Tibial nerve (tissue), 4 donors: Measurements from ENCODE around the gene AKAP7. TPM values are rescaled to one million over a fixed set of nuclear protein-coding genes. Genes with fewer than 3 reads are reported as not detected.

Experiments used
- DNase-seq, 2 donors: peaks; one replicate each; pipeline ENCODE4 v3.0.0-alpha.2; 2019; ENCODE audit warnings: low spot score in 2 of 2
- H3K27ac ChIP-seq, 4 donors: fragments of 200-600 bp; sonication (generic) in 3 of 4; one replicate each; pipeline ENCODE4 v1.5.1; 2017 to 2019; ENCODE audit warnings: mild to moderate bottlenecking in 1 of 4
- H3K27me3 ChIP-seq, 2 donors: fragments of 200-600 bp; sonication (generic) in 1 of 2; one replicate each; pipeline versions ENCODE4 v1.5.1 to v1.6.0; 2017 to 2019
- H3K36me3 ChIP-seq, 3 donors: fragments of 200-600 bp; sonication (generic); one replicate each; pipeline ENCODE4 v1.5.1; 2018 to 2019
- H3K4me1 ChIP-seq, 4 donors: fragments of 200-600 bp; sonication (generic) in 3 of 4; one replicate each; pipeline ENCODE4 v1.5.1; 2017 to 2019
- H3K4me3 ChIP-seq, 4 donors: fragments of 200-600 bp; sonication (generic) in 3 of 4; one replicate each; pipeline ENCODE4 v1.5.1; 2017 to 2019; ENCODE audit warnings: mild to moderate bottlenecking in 1 of 4, moderate library complexity in 1 of 4
- H3K9me3 ChIP-seq, 4 donors: fragments of 200-600 bp; sonication (generic) in 3 of 4; one replicate each; pipeline ENCODE4 v1.5.1; 2017 to 2019
- CTCF ChIP-seq, 5 experiments: fragments of 200-600 bp in 3 of 5; fragments of 450-650 bp in 2 of 5; sonication (generic) in 3 of 5; IDR thresholded peaks; one replicate each; pipeline ENCODE4 v1.5.1; 2016 to 2019; ENCODE audit warnings: antibody characterized with exemption in 5 of 5, mild to moderate bottlenecking in 3 of 5, moderate library complexity in 2 of 5
- EP300 ChIP-seq, 2 donors: sonication (generic); formaldehyde crosslinking; IDR thresholded peaks; one replicate each; pipeline ENCODE4 v1.6.1; 2017; ENCODE audit warnings: antibody characterized with exemption in 2 of 2, mild to moderate bottlenecking in 1 of 2
- POLR2A ChIP-seq, 2 donors: fragments of 450-650 bp; IDR thresholded peaks; one replicate each; pipeline ENCODE4 v1.6.1; 2017; ENCODE audit warnings: antibody characterized with exemption in 2 of 2, mild to moderate bottlenecking in 2 of 2, moderate library complexity in 2 of 2
- WGBS, 2 donors: methylation state at CpG; one replicate each; pipeline ENCODE4 v1.1.5; 2018; 5-methylcytosine and 5-hydroxymethylcytosine counted together
- total RNA-seq, 4 donors: library from RNA; depleted of rRNA; stranded (reverse); fragments of >200 nt; gene quantifications; one replicate each; pipeline ENCODE4 v1.1.0, GENCODE V29; 2016

AKAP7 gene
- total RNA-seq, 4 donors from 2014 or later, result 5.1 to 39.1 (median 11.8) TPM

DNA sequence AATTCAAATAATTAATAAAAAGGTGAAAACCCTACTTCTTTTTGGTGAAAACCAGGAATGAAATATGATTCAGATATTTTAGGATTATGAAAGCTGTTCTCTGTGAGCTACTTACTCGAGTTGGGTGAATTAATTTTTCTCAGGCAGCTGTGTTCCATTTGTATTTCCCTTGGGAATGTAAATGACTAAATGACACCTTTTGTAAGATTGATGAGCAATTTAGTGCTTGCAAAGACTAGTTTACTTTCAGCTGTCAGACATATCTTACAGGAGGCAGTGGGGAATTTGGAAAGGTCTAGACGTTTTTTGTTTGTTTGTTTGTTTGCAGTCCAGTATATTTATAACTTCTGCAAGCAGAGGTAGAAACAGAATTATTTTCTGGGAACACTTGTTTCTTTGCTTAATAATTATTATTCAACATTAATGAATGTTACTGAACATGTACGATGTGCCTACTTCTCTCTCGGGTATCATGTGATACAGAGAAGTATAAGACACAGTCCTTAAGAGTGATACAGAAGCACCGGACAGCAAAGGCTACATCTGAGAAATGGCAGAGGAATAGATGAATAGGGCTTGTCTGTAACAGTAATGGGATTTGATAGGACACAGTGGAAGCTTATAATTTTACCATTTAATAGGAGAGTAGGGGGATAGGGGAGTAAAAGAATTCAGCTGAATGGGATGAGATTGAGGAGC lies 91.3 kb downstream of the AKAP7 start:
- WGBS, 2 donors, result 82 to 87% methylated on average over 5 of the region's 5 CpGs
- no peaks in the 10 kb centered on the region for H3K4me1 ChIP-seq
- no peak overlapping the region for H3K27ac ChIP-seq
- H3K4me3 ChIP-seq, result no peak overlapping the region
- no peak for DNase-seq
- peaks cover 0 to 20% (median 0%) of the 10 kb centered on the region in 3 donors for H3K36me3 ChIP-seq
- H3K9me3 ChIP-seq, result peaks cover 0 to 5% (median 0%) of the 10 kb centered on the region in 4 donors
- TF ChIP-seq POLR2A (IDR thresholded peaks at IDR 0.05) (no peak), EP300 (IDR thresholded peaks at IDR 0.05) (no peak), CTCF (IDR thresholded peaks at IDR 0.05) (no peak)
- H3K27me3 ChIP-seq, result no peaks in the 10 kb centered on the region

DNA sequence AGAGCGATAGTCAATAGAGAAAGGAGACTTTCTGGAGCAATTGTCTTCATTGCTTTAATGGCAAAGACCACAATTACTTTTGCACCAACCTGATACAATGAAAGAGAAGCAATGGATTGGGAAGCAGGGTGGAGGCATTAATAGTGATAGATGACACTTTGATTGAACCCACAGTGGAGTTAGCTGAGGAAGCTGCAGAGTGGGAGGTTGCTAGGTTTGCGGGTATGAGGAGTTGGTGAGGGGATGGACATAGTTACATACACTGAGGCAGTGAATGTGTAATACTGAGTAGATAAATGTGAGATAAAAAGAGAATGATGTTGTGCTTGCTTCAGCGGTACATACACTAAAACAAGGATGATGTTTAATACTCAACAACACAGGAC lies 91.9 kb downstream of the AKAP7 start:
- TF ChIP-seq POLR2A (IDR thresholded peaks at IDR 0.05), result no peak
- TF ChIP-seq CTCF (IDR thresholded peaks at IDR 0.05), result no peak
- no peak for TF ChIP-seq EP300 (IDR thresholded peaks at IDR 0.05)
- 93 to 97% methylated on average over 3 of the region's 3 CpGs for WGBS, 2 donors
- DNase-seq, result no peak
- no peak overlapping the region for H3K4me3 ChIP-seq
- H3K27ac ChIP-seq, result no peak overlapping the region
- H3K9me3 ChIP-seq, result peaks cover 0 to 5% (median 0%) of the 10 kb centered on the region in 4 donors
- H3K27me3 ChIP-seq, result no peaks in the 10 kb centered on the region
- H3K36me3 ChIP-seq, result peaks cover 0 to 15% (median 0%) of the 10 kb centered on the region in 3 donors
- H3K4me1 ChIP-seq, result no peaks in the 10 kb centered on the region

DNA sequence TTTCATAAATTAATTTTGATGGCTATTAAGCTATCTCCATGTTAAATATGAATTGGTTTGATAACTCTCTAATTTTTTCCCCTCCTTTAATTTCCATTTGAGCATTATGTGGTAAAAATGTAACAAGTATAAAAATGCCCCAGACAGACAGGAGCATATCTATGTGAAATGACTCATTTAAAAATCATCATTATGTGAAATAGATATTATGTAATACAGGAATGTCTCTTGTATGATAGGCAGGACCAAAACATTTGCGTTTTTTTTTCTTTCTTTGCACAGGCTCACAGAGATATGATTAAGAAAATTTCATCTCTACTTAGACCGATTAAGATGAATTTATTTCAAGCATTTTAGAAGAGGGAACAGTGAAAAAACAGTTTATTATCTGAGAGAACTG lies 95.8 kb downstream of the AKAP7 start:
- no peaks in the 10 kb centered on the region for H3K4me1 ChIP-seq
- H3K27me3 ChIP-seq, result no peaks in the 10 kb centered on the region
- TF ChIP-seq POLR2A (IDR thresholded peaks at IDR 0.05), result no peak
- TF ChIP-seq CTCF (IDR thresholded peaks at IDR 0.05), result no peak
- no peak for TF ChIP-seq EP300 (IDR thresholded peaks at IDR 0.05)
- no peak overlapping the region for H3K27ac ChIP-seq
- WGBS, 2 donors, result 90 to 98% methylated on average over 2 of the region's 2 CpGs
- H3K9me3 ChIP-seq, result peaks cover 0 to 5% (median 0%) of the 10 kb centered on the region in 4 donors
- DNase-seq, result no peak
- peaks cover 0 to 7% (median 0%) of the 10 kb centered on the region in 3 donors for H3K36me3 ChIP-seq
- no peak overlapping the region for H3K4me3 ChIP-seq

DNA sequence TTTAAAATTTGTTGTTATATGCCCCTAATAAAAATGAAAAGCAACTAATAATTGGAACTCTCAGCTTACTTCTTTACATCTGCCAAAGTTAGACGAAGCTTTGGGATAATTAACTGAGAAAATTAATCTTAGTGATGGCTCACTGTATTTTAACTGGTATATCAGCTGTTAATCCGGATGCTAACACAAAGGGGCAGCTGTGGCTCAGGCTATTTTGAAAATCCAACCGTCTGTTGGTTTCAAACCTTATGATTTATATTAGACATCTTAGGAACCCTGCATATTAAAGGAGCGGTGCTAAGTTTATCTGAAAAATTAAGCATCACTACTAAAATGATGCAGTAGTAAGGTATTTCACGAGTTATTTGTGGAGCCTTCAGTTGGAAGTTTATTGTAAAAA lies 96.6 kb downstream of the AKAP7 start:
- 71 to 74% methylated on average over 5 of the region's 5 CpGs for whole genome bisulfite sequencing, 2 donors
- Histone ChIP-seq H3K27me3 (no peaks in the 10 kb centered on the region), H3K27ac (no peak overlapping the region)

More for the DNA sequence above, 96.6 kb downstream of the AKAP7 start:
- Histone ChIP-seq H3K4me3 (no peak overlapping the region), H3K4me1 (no peaks in the 10 kb centered on the region), H3K9me3 (peaks cover 0 to 5% (median 0%) of the 10 kb centered on the region in 4 donors), H3K36me3 (peaks cover 0 to 7% (median 0%) of the 10 kb centered on the region in 3 donors)
- TF ChIP-seq CTCF (IDR thresholded peaks at IDR 0.05) (no peak), POLR2A (IDR thresholded peaks at IDR 0.05) (no peak), EP300 (IDR thresholded peaks at IDR 0.05) (no peak)
- no peak for DNase-seq
